NCI-H146 treated with DMSO at 0.1 percent for 48 hours (cell line): ENCODE measurements around the gene SLC28A1.
"Not testable (repeated sequence)": the region's sequence is repeated elsewhere in the genome, so short reads cannot be mapped to it uniquely, and the experiment has no call there.

Experiments
- DNase-seq: peaks from one replicate; lab custom pipeline; 2025; ENCODE audit not compliant: unreplicated experiment; lab: John Stamatoyannopoulos, UW

Gene SLC28A1

GRCh38 chr15:84883916-84884781 lies at the start of gene SLC28A1:
Gene SLC28A1, plus strand, starts transcription at chr15:84884662. Its CDS starts 3,099 bp downstream, at chr15:84887761.
- no peak for DNase-seq

GRCh38 chr15:84834969-84835368 lies 49.5 kb upstream of the SLC28A1 start:
- DNase-seq = no peak

- DNase-seq = no peak
Observed at GRCh38 chr15:84835661-84836337, 48.7 kb upstream of the SLC28A1 start.

GRCh38 chr15:84836844-84837243 lies 47.6 kb upstream of the SLC28A1 start:
- no peak for DNase-seq

GRCh38 chr15:84839714-84840113 lies 44.7 kb upstream of the SLC28A1 start:
- DNase-seq = no peak

GRCh38 chr15:84840255-84840654 lies 44.2 kb upstream of the SLC28A1 start:
- no peak for DNase-seq

- peak; percentile 1 for DNase-seq
Observed at GRCh38 chr15:84840741-84841429, 43.6 kb upstream of the SLC28A1 start.

GRCh38 chr15:84842781-84843180 lies 41.7 kb upstream of the SLC28A1 start:
- no peak for DNase-seq

- DNase-seq = no peak
Observed at GRCh38 chr15:84844964-84845363, 39.5 kb upstream of the SLC28A1 start.

- DNase-seq = not testable (repeated sequence)
Observed at GRCh38 chr15:84845631-84846030, 38.8 kb upstream of the SLC28A1 start.

GRCh38 chr15:84846269-84846668 lies 38.2 kb upstream of the SLC28A1 start:
- no peak for DNase-seq

GRCh38 chr15:84847382-84847781 lies 37.1 kb upstream of the SLC28A1 start:
- no peak for DNase-seq

GRCh38 chr15:84852212-84852611 lies 32.2 kb upstream of the SLC28A1 start:
- no peak for DNase-seq

GRCh38 chr15:84855136-84855535 lies 29.3 kb upstream of the SLC28A1 start:
- peak; percentile 9 for DNase-seq

GRCh38 chr15:84855765-84856164 lies 28.7 kb upstream of the SLC28A1 start:
- no peak for DNase-seq

GRCh38 chr15:84856731-84857417 lies 27.6 kb upstream of the SLC28A1 start:
- no peak for DNase-seq

GRCh38 chr15:84857418-84858004 lies 27.0 kb upstream of the SLC28A1 start:
- DNase-seq = no peak

- no peak for DNase-seq
Observed at GRCh38 chr15:84858231-84858630, 26.2 kb upstream of the SLC28A1 start.

GRCh38 chr15:84859144-84859543 lies 25.3 kb upstream of the SLC28A1 start:
- no peak for DNase-seq

GRCh38 chr15:84859651-84860050 lies 24.8 kb upstream of the SLC28A1 start:
- DNase-seq = no peak

- no peak for DNase-seq
Observed at GRCh38 chr15:84861781-84862180, 22.7 kb upstream of the SLC28A1 start.
